Activated naive CD4-positive, alpha-beta T cell treated with anti-CD3 and anti-CD28 coated beads for 36 hours (primary cell): ENCODE measurements around the gene PLSCR3. TPM values are rescaled to one million over a fixed set of nuclear protein-coding genes. Genes with fewer than 3 reads are reported as not detected.

Source experiments
- CTCF ChIA-PET: fragments of 350-600 bp; sonication (Branson Sonifier 250); formaldehyde crosslinking; loops from one replicate; lab custom pipeline; 2021; ENCODE audit warnings: antibody characterized with exemption; lab: Charles Lee
- DNase-seq: peaks from one replicate; pipeline ENCODE4 v3.0.0-alpha.2; 2020
- H3K27ac Mint-ChIP-seq: one replicate; pipeline ENCODE4 v1.8.0; 2021; ENCODE audit warnings: mild to moderate bottlenecking, mixed read lengths
- H3K27me3 Mint-ChIP-seq: one replicate; pipeline ENCODE4 v1.8.0; 2021; ENCODE audit warnings: low read depth, mixed read lengths
- H3K36me3 Mint-ChIP-seq: one replicate; pipeline ENCODE4 v1.8.0; 2021; ENCODE audit warnings: low read depth, mixed read lengths
- H3K4me1 Mint-ChIP-seq: one replicate; pipeline ENCODE4 v1.8.0; 2021; ENCODE audit warnings: low read depth, mixed read lengths
- H3K4me3 Mint-ChIP-seq: one replicate; pipeline ENCODE4 v1.8.0; 2021; ENCODE audit warnings: mild to moderate bottlenecking, moderate library complexity, mixed read lengths
- H3K9me3 Mint-ChIP-seq: one replicate; pipeline ENCODE4 v1.8.0; 2021; ENCODE audit warnings: mixed read lengths
- intact Hi-C: fragments of 100-400 bp; cut with micrococcal nuclease; formaldehyde crosslinking; loops from one replicate; pipeline ENCODE4 v1.15.1; 2023
- total RNA-seq, 2 experiments: library from RNA; stranded (reverse); gene quantifications; one replicate each; pipeline ENCODE4 v1.2.3, GENCODE V29; 2021

Gene PLSCR3
- total RNA-seq, 2 experiments from 2014 or later, result 58.6 to 59.4 TPM

- H3K27ac Mint-ChIP-seq, result peak overlapping the region; percentile 51
- CTCF ChIA-PET, result interaction anchor here (1.4 to 4.4 kb wide), 2 partner anchors 84 to 88 kb away, joined by 4 to 34 read pairs; partner anchors contain the start of gene TMEM102
- peaks cover 43% of the 10 kb centered on the region for H3K4me1 Mint-ChIP-seq
- peak overlapping the region; percentile 62 for H3K4me3 Mint-ChIP-seq
- H3K36me3 Mint-ChIP-seq, result peaks cover 16% of the 10 kb centered on the region
- intact Hi-C loops, result loop anchor here (5.0 kb wide), 1 partner anchor 50 kb away; the partner anchor contains the start of gene TMEM256
- H3K27me3 Mint-ChIP-seq, result no peaks in the 10 kb centered on the region
- no peak for DNase-seq
- H3K9me3 Mint-ChIP-seq, result no peaks in the 10 kb centered on the region
Observed at GRCh38 chr17:7352503-7352889, 41.8 kb downstream of the PLSCR3 start.

- peak; percentile 76 for DNase-seq
- CTCF ChIA-PET, result interaction anchor here (1.4 to 1.6 kb wide), 2 partner anchors 22 to 29 kb away, joined by 3 to 8 read pairs; no protein-coding TSS in a partner anchor
- Mint-ChIP-seq H3K4me1 (peaks cover 43% of the 10 kb centered on the region), H3K9me3 (no peaks in the 10 kb centered on the region), H3K27ac (peak within 1 kb of the TSS; percentile 51), H3K27me3 (no peaks in the 10 kb centered on the region), H3K4me3 (peak within 1 kb of the TSS; percentile 62), H3K36me3 (peaks cover 20% of the 10 kb centered on the region)
- intact Hi-C loops, result loop anchor here (1.0 to 5.0 kb wide), 4 partner anchors 15 to 72 kb away; partner anchors contain the start of genes ACAP1, GPS2 and TMEM256
Observed at GRCh38 chr17:7351665-7352502, 42.4 kb downstream of the PLSCR3 start, which contains the start of gene KCTD11. Gene KCTD11 (plus strand): TSS chr17:7352162.

GRCh38 chr17:7348478-7349242, 45.7 kb downstream of the PLSCR3 start:
- DNase-seq, result no peak
- intact Hi-C loops, result no loop called here
- CTCF ChIA-PET, result interaction anchor here (0.7 to 3.5 kb wide), 7 partner anchors 9 to 32 kb away, joined by 3 to 15 read pairs (median 3); partner anchors contain the start of gene ACAP1
- H3K27ac Mint-ChIP-seq, result no peak overlapping the region
- H3K4me3 Mint-ChIP-seq, result no peak overlapping the region
- peaks cover 22% of the 10 kb centered on the region for H3K36me3 Mint-ChIP-seq
- no peaks in the 10 kb centered on the region for H3K9me3 Mint-ChIP-seq
- peaks cover 28% of the 10 kb centered on the region for H3K4me1 Mint-ChIP-seq
- H3K27me3 Mint-ChIP-seq, result no peaks in the 10 kb centered on the region

- Mint-ChIP-seq H3K4me3 (no peak overlapping the region), H3K27ac (no peak overlapping the region), H3K27me3 (no peaks in the 10 kb centered on the region), H3K4me1 (peaks cover 27% of the 10 kb centered on the region), H3K36me3 (peaks cover 25% of the 10 kb centered on the region), H3K9me3 (no peaks in the 10 kb centered on the region)
- intact Hi-C loops, result no loop called here
- DNase-seq, result no peak
- CTCF ChIA-PET, result interaction anchor here (0.6 to 3.5 kb wide), 8 partner anchors 8 to 28 kb away, joined by 3 to 15 read pairs (median 3); partner anchors contain the start of genes ACAP1 and NEURL4
Observed at GRCh38 chr17:7347630-7348477, 46.5 kb downstream of the PLSCR3 start.

GRCh38 chr17:7346761-7347614, 47.3 kb downstream of the PLSCR3 start:
- Mint-ChIP-seq H3K27ac (no peak overlapping the region), H3K36me3 (peaks cover 29% of the 10 kb centered on the region), H3K27me3 (no peaks in the 10 kb centered on the region), H3K4me3 (no peak overlapping the region), H3K4me1 (peaks cover 21% of the 10 kb centered on the region), H3K9me3 (no peaks in the 10 kb centered on the region)
- intact Hi-C loops, result loop anchor here (1.0 kb wide), 2 partner anchors 23 to 67 kb away; no protein-coding TSS in a partner anchor
- no peak for DNase-seq
- CTCF ChIA-PET, result interaction anchor here (0.6 to 3.5 kb wide), 6 partner anchors 10 to 29 kb away, joined by 3 to 15 read pairs (median 5); partner anchors contain the start of genes ACAP1 and NEURL4

- Mint-ChIP-seq H3K27ac (no peak overlapping the region), H3K4me3 (no peak overlapping the region), H3K4me1 (peaks cover 15% of the 10 kb centered on the region)
Observed at GRCh38 chr17:7343250-7343649, 51.1 kb downstream of the PLSCR3 start.

GRCh38 chr17:7341842-7342241, 52.5 kb downstream of the PLSCR3 start:
- Mint-ChIP-seq H3K9me3 (no peaks in the 10 kb centered on the region), H3K4me1 (peaks cover 26% of the 10 kb centered on the region), H3K27me3 (no peaks in the 10 kb centered on the region), H3K4me3 (no peak overlapping the region), H3K36me3 (peaks cover 38% of the 10 kb centered on the region), H3K27ac (no peak overlapping the region)
- CTCF ChIA-PET, result interaction anchor here (1.0 kb wide), 1 partner anchor 14 kb away, joined by 3 read pairs; no protein-coding TSS in a partner anchor
- DNase-seq, result no peak
- intact Hi-C loops, result no loop called here

More at GRCh38 chr17:7343250-7343649, 51.1 kb downstream of the PLSCR3 start:
- no peaks in the 10 kb centered on the region for H3K27me3 Mint-ChIP-seq
- intact Hi-C loops, result no loop called here
- H3K9me3 Mint-ChIP-seq, result no peaks in the 10 kb centered on the region
- CTCF ChIA-PET, result interaction anchor here (2.3 to 2.4 kb wide), 2 partner anchors 17 to 62 kb away, joined by 6 to 7 read pairs; partner anchors contain the start of gene SLC2A4
- H3K36me3 Mint-ChIP-seq, result peaks cover 34% of the 10 kb centered on the region
- no peak for DNase-seq

GRCh38 chr17:7340179-7340578, 54.1 kb downstream of the PLSCR3 start:
- CTCF ChIA-PET, result interaction anchor here (1.0 kb wide), 2 partner anchors 8 to 15 kb away, joined by 3 to 4 read pairs; no protein-coding TSS in a partner anchor
- Mint-ChIP-seq H3K4me1 (peaks cover 37% of the 10 kb centered on the region), H3K9me3 (no peaks in the 10 kb centered on the region), H3K27ac (no peak overlapping the region), H3K27me3 (no peaks in the 10 kb centered on the region), H3K36me3 (peaks cover 40% of the 10 kb centered on the region), H3K4me3 (no peak overlapping the region)
- DNase-seq, result no peak
- intact Hi-C loops, result no loop called here
